ENCODE results near the gene CCR3.

The CCR3 gene

GRCh38 chr3:46209746-46210470, 32.4 kb upstream of the CCR3 start:
- no peak for TF ChIP-seq CTCF (IDR thresholded peaks at IDR 0.05)
- H3K4me2 ChIP-seq (ENCODE audit: low read length): no peak overlapping the region
- H3K27me3 ChIP-seq (ENCODE audit: control insufficient read depth, insufficient read depth, low read length): no peaks in the 10 kb centered on the region
- no peak overlapping the region for H2AFZ ChIP-seq
- no peak overlapping the region for H3K9ac ChIP-seq
- H3K36me3 ChIP-seq (ENCODE audit: control insufficient read depth, insufficient read depth, low read length): no peaks in the 10 kb centered on the region
- peaks cover 12% of the 10 kb centered on the region for H3K4me1 ChIP-seq
- H3K4me3 ChIP-seq (ENCODE audit: low read depth, low read length): no peak overlapping the region
- H3K27ac ChIP-seq: no peak overlapping the region
- no peaks in the 10 kb centered on the region for H3K9me3 ChIP-seq (ENCODE audit: control insufficient read depth, low read length)
- no peaks in the 10 kb centered on the region for H3K79me2 ChIP-seq

- no peak for TF ChIP-seq CTCF (IDR thresholded peaks at IDR 0.05)
- no peak overlapping the region for H2AFZ ChIP-seq
These were observed 30.2 kb upstream of the CCR3 start for GRCh38 chr3:46212101-46212500.

GRCh38 chr3:46213201-46213600, 29.1 kb upstream of the CCR3 start:
- Histone ChIP-seq H3K79me2 (no peaks in the 10 kb centered on the region), H3K9me3 (ENCODE audit: control insufficient read depth, low read length) (no peaks in the 10 kb centered on the region), H3K4me2 (ENCODE audit: low read length) (no peak overlapping the region), H2AFZ (no peak overlapping the region), H3K4me1 (no peaks in the 10 kb centered on the region), H3K27me3 (ENCODE audit: control insufficient read depth, insufficient read depth, low read length) (no peaks in the 10 kb centered on the region), H3K9ac (no peak overlapping the region), H3K27ac (no peak overlapping the region), H3K4me3 (ENCODE audit: low read depth, low read length) (no peak overlapping the region), H3K36me3 (ENCODE audit: control insufficient read depth, insufficient read depth, low read length) (no peaks in the 10 kb centered on the region)
- TF ChIP-seq CTCF (IDR thresholded peaks at IDR 0.05): no peak

More at GRCh38 chr3:46212101-46212500, 30.2 kb upstream of the CCR3 start:
- no peaks in the 10 kb centered on the region for H3K36me3 ChIP-seq (ENCODE audit: control insufficient read depth, insufficient read depth, low read length)
- H3K79me2 ChIP-seq: no peaks in the 10 kb centered on the region
- no peak overlapping the region for H3K9ac ChIP-seq
- no peaks in the 10 kb centered on the region for H3K4me1 ChIP-seq
- H3K9me3 ChIP-seq (ENCODE audit: control insufficient read depth, low read length): no peaks in the 10 kb centered on the region
- no peak overlapping the region for H3K27ac ChIP-seq
- H3K4me2 ChIP-seq (ENCODE audit: low read length): no peak overlapping the region
- H3K4me3 ChIP-seq (ENCODE audit: low read depth, low read length): no peak overlapping the region
- H3K27me3 ChIP-seq (ENCODE audit: control insufficient read depth, insufficient read depth, low read length): no peaks in the 10 kb centered on the region

GRCh38 chr3:46214751-46215352, 27.4 kb upstream of the CCR3 start:
- Histone ChIP-seq H3K4me2 (ENCODE audit: low read length) (no peak overlapping the region), H3K9ac (no peak overlapping the region), H3K9me3 (ENCODE audit: control insufficient read depth, low read length) (no peaks in the 10 kb centered on the region), H2AFZ (no peak overlapping the region), H3K36me3 (ENCODE audit: control insufficient read depth, insufficient read depth, low read length) (no peaks in the 10 kb centered on the region), H3K4me3 (ENCODE audit: low read depth, low read length) (no peak overlapping the region), H3K79me2 (no peaks in the 10 kb centered on the region), H3K4me1 (no peaks in the 10 kb centered on the region), H3K27me3 (ENCODE audit: control insufficient read depth, insufficient read depth, low read length) (no peaks in the 10 kb centered on the region), H3K27ac (no peak overlapping the region)
- no peak for TF ChIP-seq CTCF (IDR thresholded peaks at IDR 0.05)
